SK-N-SH (cell line): ENCODE measurements around the gene CCDC88B. TPM values are rescaled to one million over a fixed set of nuclear protein-coding genes. Genes with fewer than 3 reads are reported as not detected.

Source experiments
- CTCF ChIA-PET: fragments of 300-600, 350-600 bp; formaldehyde crosslinking; extraction: SDS; loops from one replicate; lab custom pipeline; 2021; lab: Yijun Ruan, JAX
- POLR2A ChIA-PET: fragments of 350-600 bp; sonication (Branson Sonifier 250); formaldehyde crosslinking; extraction: SDS; loops from one replicate; lab custom pipeline; 2020; ENCODE audit warnings: antibody characterized with exemption, inconsistent platforms; lab: Yijun Ruan, JAX
- DNase-seq: peaks from one replicate; pipeline ENCODE4 v3.0.0; 2012
- H2AFZ ChIP-seq: fragments of 200-600 bp; sonication (generic); 2 replicates; pipeline ENCODE4 v1.8.1; 2016; ENCODE audit warnings: antibody characterized with exemption, mild to moderate bottlenecking, low read depth
- H3F3A ChIP-seq: fragments of 200-600 bp; sonication (generic); replicated peaks from 2 replicates; pipeline ENCODE3; 2016; ENCODE audit warnings: antibody characterized with exemption, mild to moderate bottlenecking; ENCODE audit not compliant: insufficient read depth
- H3K27ac ChIP-seq, 2 experiments: fragments of 200-500 bp in 1 of 2; fragments of 200-600 bp in 1 of 2; sonication (Bioruptor generic) in 1 of 2; sonication (generic), shearing (Covaris generic) in 1 of 2; 2 replicates each; pipeline versions ENCODE4 v1.5.1 to v1.6.1; 2014 to 2016; ENCODE audit warnings: low read depth in 2 of 2, inconsistent platforms in 1 of 2, low read length in 1 of 2, mild to moderate bottlenecking in 1 of 2, mixed read lengths in 1 of 2
- H3K27me3 ChIP-seq: fragments of 200-600 bp; sonication (generic), shearing (Covaris generic); 2 replicates; pipeline ENCODE4 v1.6.1; 2016; ENCODE audit warnings: mixed run types; ENCODE audit not compliant: insufficient read depth
- H3K36me3 ChIP-seq, 2 experiments: fragments of 200-500 bp in 1 of 2; fragments of 200-600 bp in 1 of 2; sonication (Bioruptor generic) in 1 of 2; sonication (generic) in 1 of 2; replicated peaks in 1 of 2; 2 replicates each; pipeline versions ENCODE3 to v1.5.1; 2014 to 2016; ENCODE audit warnings: low read length in 1 of 2, mild to moderate bottlenecking in 1 of 2; ENCODE audit not compliant: insufficient read depth in 2 of 2, control insufficient read depth in 1 of 2
- H3K4me1 ChIP-seq, 2 experiments: fragments of 200-500 bp in 1 of 2; fragments of 200-600 bp in 1 of 2; sonication (Bioruptor generic) in 1 of 2; sonication (generic), shearing (Covaris generic) in 1 of 2; 2 replicates each; pipeline versions ENCODE4 v1.5.1 to v1.6.1; 2014 to 2016; ENCODE audit warnings: low read depth in 1 of 2, low read length in 1 of 2, mixed run types in 1 of 2; ENCODE audit not compliant: insufficient read depth in 2 of 2, control insufficient read depth in 1 of 2
- H3K4me2 ChIP-seq: fragments of 200-600 bp; sonication (generic), shearing (Covaris generic); 2 replicates; pipeline ENCODE4 v1.6.1; 2017; ENCODE audit warnings: mixed run types
- H3K4me3 ChIP-seq, 2 experiments: fragments of 200-500 bp in 1 of 2; fragments of 200-600 bp in 1 of 2; sonication (Bioruptor generic) in 1 of 2; sonication (generic), shearing (Covaris generic) in 1 of 2; 2 replicates each; pipeline versions ENCODE4 v1.5.1 to v1.8.1; 2014 to 2016; ENCODE audit warnings: low read depth in 2 of 2, inconsistent platforms in 1 of 2, low read length in 1 of 2, mild to moderate bottlenecking in 1 of 2, mixed read lengths in 1 of 2, moderate library complexity in 1 of 2
- H3K79me2 ChIP-seq: fragments of 200-600 bp; sonication (generic); 2 replicates; pipeline ENCODE4 v1.8.1; 2017; ENCODE audit warnings: mild to moderate bottlenecking; ENCODE audit not compliant: insufficient read depth
- H3K9ac ChIP-seq: fragments of 200-600 bp; sonication (generic); 2 replicates; pipeline ENCODE4 v1.6.1; 2017; ENCODE audit warnings: mixed run types
- H3K9me2 ChIP-seq: fragments of 200-600 bp; sonication (generic); 2 replicates; pipeline ENCODE4 v1.6.1; 2017; ENCODE audit warnings: mixed run types
- H3K9me3 ChIP-seq: fragments of 200-600 bp; sonication (generic); 2 replicates; pipeline ENCODE4 v1.6.1; 2017; ENCODE audit warnings: mixed run types, mild to moderate bottlenecking, moderate library complexity
- H4K20me1 ChIP-seq: fragments of 200-600 bp; sonication (generic); 2 replicates; pipeline ENCODE4 v1.6.1; 2017; ENCODE audit warnings: mild to moderate bottlenecking, mixed run types; ENCODE audit not compliant: insufficient read depth
- EZH2phosphoT487 ChIP-seq: fragments of 200-600 bp; sonication (generic); IDR thresholded peaks from 2 replicates; pipeline ENCODE4 v1.6.1; 2017; ENCODE audit warnings: low read depth, mixed run types, mild to moderate bottlenecking, antibody characterized with exemption, moderate library complexity, borderline replicate concordance
- FOXJ3 ChIP-seq: sonication (generic); formaldehyde crosslinking; IDR thresholded peaks from 2 replicates; pipeline ENCODE4 v1.5.1; 2020; ENCODE audit warnings: mild to moderate bottlenecking, missing genetic modification reagents
- GATA2 ChIP-seq: sonication (generic); formaldehyde crosslinking; IDR thresholded peaks from 2 replicates; pipeline ENCODE4 v1.5.0; 2020; ENCODE audit warnings: mild to moderate bottlenecking, missing genetic modification reagents
- MXI1 ChIP-seq: IDR thresholded peaks from 2 replicates; pipeline ENCODE4 v1.6.1; 2012; ENCODE audit warnings: mild to moderate bottlenecking, low read depth, low read length, improper control_type of control experiment
- RCOR1 ChIP-seq: fragments of 150-350 bp; IDR thresholded peaks from 2 replicates; pipeline ENCODE4 v1.6.1; 2017; ENCODE audit warnings: antibody characterized with exemption, low read length
- RFX5 ChIP-seq: IDR thresholded peaks from 2 replicates; pipeline ENCODE4 v1.6.1; 2012; ENCODE audit warnings: mild to moderate bottlenecking, improper control_type of control experiment, low read length
- SMC3 ChIP-seq: IDR thresholded peaks from 2 replicates; pipeline ENCODE4 v1.6.1; 2012; ENCODE audit warnings: low read depth, low read length, improper control_type of control experiment
- TAF1 ChIP-seq: IDR thresholded peaks from 2 replicates; pipeline ENCODE4 v1.6.1; 2012; ENCODE audit warnings: low read depth, mild to moderate bottlenecking, low read length, moderate library complexity, borderline replicate concordance
- TCF12 ChIP-seq: IDR thresholded peaks from 2 replicates; pipeline ENCODE4 v1.4.0; 2012
- TEAD4 ChIP-seq: IDR thresholded peaks from 2 replicates; pipeline ENCODE4 v1.4.0; 2012; ENCODE audit warnings: mild to moderate bottlenecking, borderline replicate concordance; ENCODE audit not compliant: insufficient read depth
- WGBS: methylation state at CpG from one replicate; pipeline ENCODE4 v1.1.6; 2017; ENCODE audit warnings: low lambda C conversion rate; 5-methylcytosine and 5-hydroxymethylcytosine counted together
- polyA plus RNA-seq, 3 experiments: library from polyadenylated mRNA; depleted of rRNA; stranded (reverse); fragments of >200 nt; gene quantifications; 2 replicates each; pipeline ENCODE4 v1.2.3, GENCODE V29; 2012
- TF ChIP-seq, protein P1 (sequence below): IDR thresholded peaks from 2 replicates; pipeline ENCODE4 v1.4.0; 2012; ENCODE audit warnings: low read depth
- TF ChIP-seq, protein P2 (sequence below): IDR thresholded peaks from 2 replicates; pipeline ENCODE4; 2012
- TF ChIP-seq, protein P3 (sequence below): fragments of 150-350 bp; IDR thresholded peaks from 2 replicates; pipeline ENCODE4 v1.6.1; 2017; ENCODE audit warnings: antibody characterized with exemption, low read length, low read depth, borderline replicate concordance
- TF ChIP-seq, protein P4 (sequence below): fragments of 150-350 bp; IDR thresholded peaks from 2 replicates; pipeline ENCODE4 v1.6.1; 2016; ENCODE audit warnings: mild to moderate bottlenecking, low read depth, low read length
- TF ChIP-seq, protein P5 (sequence below): IDR thresholded peaks from 2 replicates; pipeline ENCODE4 v1.4.0; 2012; ENCODE audit warnings: low read depth, borderline replicate concordance
- TF ChIP-seq, protein P6 (sequence below): fragments of 200-600 bp; sonication (generic); IDR thresholded peaks from 2 replicates; pipeline ENCODE4 v1.6.1; 2017; ENCODE audit warnings: antibody characterized with exemption, mild to moderate bottlenecking, moderate library complexity

The CCDC88B gene
- polyA plus RNA-seq, 1 of the 3 experiments (the other 2 are of a cell fraction), result 3.4 TPM

DNA sequence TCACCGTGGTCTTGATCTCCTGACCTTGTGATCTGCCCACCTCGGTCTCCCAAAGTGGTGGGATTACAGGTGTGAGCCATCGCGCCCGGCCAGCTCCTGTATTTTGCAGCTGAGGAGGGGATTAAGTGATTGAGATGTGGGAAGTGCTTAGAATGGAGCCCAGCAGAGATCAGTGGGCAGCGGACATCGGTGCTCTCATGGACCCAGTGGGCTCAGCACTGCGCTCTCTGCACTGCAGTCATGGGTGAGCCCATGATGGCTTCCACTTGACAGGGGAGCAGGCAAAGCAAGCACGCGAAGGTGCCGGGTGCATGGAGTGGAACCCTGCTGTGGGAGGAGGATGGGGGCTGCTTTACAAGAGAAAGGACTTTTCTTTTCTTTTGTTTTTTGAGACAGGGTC lies 9.1 kb upstream of the CCDC88B start:
- no peak for DNase-seq
- ChIA-PET CTCF (interaction anchor here (0.8 to 2.0 kb wide), 5 partner anchors 11 to 59 kb away, joined by 3 to 9 read pairs (median 3); partner anchors contain the start of genes PRDX5 and TRMT112), POLR2A (no interaction called here)
- Histone ChIP-seq H3K9me3 (no peaks in the 10 kb centered on the region), H4K20me1 (no peaks in the 10 kb centered on the region), H3F3A (peaks cover 12% of the 10 kb centered on the region), H3K9me2 (no peaks in the 10 kb centered on the region), H3K36me3 (no peaks in the 10 kb centered on the region), H3K79me2 (no peaks in the 10 kb centered on the region), H2AFZ (no peak overlapping the region), H3K9ac (no peak overlapping the region), H3K4me3 (no peak overlapping the region), H3K27ac (no peak overlapping the region), H3K4me2 (no peak overlapping the region), H3K4me1 (peaks cover 4 to 6% of the 10 kb centered on the region in 2 experiments; a peak in 2 of 4 replicates), H3K27me3 (no peaks in the 10 kb centered on the region)
- TF ChIP-seq EZH2phosphoT487 (no peak), TAF1 (no peak), RCOR1 (no peak), TEAD4 (no peak), RFX5 (no peak), TCF12 (no peak), MXI1 (no peak)
- TF ChIP-seq, protein P1, sequence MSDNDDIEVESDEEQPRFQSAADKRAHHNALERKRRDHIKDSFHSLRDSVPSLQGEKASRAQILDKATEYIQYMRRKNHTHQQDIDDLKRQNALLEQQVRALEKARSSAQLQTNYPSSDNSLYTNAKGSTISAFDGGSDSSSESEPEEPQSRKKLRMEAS, result no peak
- TF ChIP-seq, protein P2, sequence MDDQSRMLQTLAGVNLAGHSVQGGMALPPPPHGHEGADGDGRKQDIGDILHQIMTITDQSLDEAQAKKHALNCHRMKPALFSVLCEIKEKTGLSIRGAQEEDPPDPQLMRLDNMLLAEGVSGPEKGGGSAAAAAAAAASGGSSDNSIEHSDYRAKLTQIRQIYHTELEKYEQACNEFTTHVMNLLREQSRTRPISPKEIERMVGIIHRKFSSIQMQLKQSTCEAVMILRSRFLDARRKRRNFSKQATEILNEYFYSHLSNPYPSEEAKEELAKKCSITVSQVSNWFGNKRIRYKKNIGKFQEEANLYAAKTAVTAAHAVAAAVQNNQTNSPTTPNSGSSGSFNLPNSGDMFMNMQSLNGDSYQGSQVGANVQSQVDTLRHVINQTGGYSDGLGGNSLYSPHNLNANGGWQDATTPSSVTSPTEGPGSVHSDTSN, result no peak
- TF ChIP-seq, protein P3, sequence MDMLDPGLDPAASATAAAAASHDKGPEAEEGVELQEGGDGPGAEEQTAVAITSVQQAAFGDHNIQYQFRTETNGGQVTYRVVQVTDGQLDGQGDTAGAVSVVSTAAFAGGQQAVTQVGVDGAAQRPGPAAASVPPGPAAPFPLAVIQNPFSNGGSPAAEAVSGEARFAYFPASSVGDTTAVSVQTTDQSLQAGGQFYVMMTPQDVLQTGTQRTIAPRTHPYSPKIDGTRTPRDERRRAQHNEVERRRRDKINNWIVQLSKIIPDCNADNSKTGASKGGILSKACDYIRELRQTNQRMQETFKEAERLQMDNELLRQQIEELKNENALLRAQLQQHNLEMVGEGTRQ, result no peak
- TF ChIP-seq, protein P4, sequence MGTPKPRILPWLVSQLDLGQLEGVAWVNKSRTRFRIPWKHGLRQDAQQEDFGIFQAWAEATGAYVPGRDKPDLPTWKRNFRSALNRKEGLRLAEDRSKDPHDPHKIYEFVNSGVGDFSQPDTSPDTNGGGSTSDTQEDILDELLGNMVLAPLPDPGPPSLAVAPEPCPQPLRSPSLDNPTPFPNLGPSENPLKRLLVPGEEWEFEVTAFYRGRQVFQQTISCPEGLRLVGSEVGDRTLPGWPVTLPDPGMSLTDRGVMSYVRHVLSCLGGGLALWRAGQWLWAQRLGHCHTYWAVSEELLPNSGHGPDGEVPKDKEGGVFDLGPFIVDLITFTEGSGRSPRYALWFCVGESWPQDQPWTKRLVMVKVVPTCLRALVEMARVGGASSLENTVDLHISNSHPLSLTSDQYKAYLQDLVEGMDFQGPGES, result no peak
- WGBS, result 89% methylated on average over 11 of the region's 11 CpGs

DNA sequence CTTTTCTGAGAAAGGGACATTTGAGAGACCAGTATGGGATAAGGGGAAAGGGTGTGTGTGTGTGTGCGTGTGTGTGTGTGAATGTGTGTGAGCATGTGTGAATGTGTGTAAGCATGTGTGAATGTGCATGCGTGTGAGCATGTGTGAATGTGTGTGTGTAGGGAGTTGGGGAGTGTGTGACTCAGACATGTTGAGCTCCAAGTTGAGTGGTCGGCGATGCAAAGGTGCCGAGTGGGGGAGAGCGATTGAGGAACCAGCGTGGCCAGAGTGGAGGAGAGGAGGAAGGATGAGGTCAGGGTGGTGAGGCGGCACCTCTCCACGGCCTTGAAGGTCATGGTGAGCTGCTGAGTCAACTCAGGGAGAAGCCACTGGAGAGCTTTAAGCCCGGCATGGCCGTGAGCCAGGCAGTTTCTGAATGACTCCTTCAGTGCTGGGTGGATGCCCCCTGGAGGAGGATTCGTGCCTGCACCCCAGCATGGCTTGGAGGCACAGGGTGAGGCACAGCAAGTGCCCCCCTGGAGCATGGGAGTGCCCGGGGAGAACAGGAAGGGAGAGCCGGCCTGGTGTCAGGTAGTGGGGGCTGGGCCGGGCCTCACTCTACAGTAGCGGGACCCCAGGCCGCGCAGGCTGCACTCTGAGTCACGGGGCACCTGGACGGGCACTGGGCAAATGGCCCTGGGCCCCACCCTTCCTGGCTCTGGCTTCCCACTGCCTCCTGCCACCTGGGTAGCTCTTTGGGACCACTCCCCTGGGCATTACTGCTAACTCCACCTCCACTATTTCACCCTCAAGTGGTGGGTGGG lies 8.2 kb upstream of the CCDC88B start:
- 46% methylated on average over 11 of the region's 20 CpGs for WGBS
- H3K4me2 ChIP-seq, result no peak overlapping the region
- no peaks in the 10 kb centered on the region for H3K36me3 ChIP-seq
- ChIA-PET CTCF (interaction anchor here (0.6 to 2.0 kb wide), 12 partner anchors 8 to 60 kb away, joined by 3 to 9 read pairs (median 3); partner anchors contain the start of genes ESRRA, PRDX5 and TRMT112), POLR2A (interaction anchor here (0.6 kb wide), 1 partner anchor 59 kb away, joined by 6 read pairs; no protein-coding TSS in a partner anchor)
- peak; percentile 65 for DNase-seq
- H3K9me3 ChIP-seq, result no peaks in the 10 kb centered on the region
- H3K4me3 ChIP-seq, result no peak overlapping the region
- no peaks in the 10 kb centered on the region for H4K20me1 ChIP-seq
- H3K27ac ChIP-seq, result no peak overlapping the region
- no peaks in the 10 kb centered on the region for H3K79me2 ChIP-seq
- no peaks in the 10 kb centered on the region for H3K9me2 ChIP-seq
- no peaks in the 10 kb centered on the region for H3K27me3 ChIP-seq
- H3K4me1 ChIP-seq, result peaks cover 4 to 6% of the 10 kb centered on the region in 2 experiments; a peak in 2 of 4 replicates
- peak overlapping the region; percentile 71; the same call in 1 of the 2 replicates for H2AFZ ChIP-seq
- H3K9ac ChIP-seq, result no peak overlapping the region
- H3F3A ChIP-seq, result peaks cover 12% of the 10 kb centered on the region
- TF ChIP-seq GATA2, result no peak
- TF ChIP-seq, protein P5, sequence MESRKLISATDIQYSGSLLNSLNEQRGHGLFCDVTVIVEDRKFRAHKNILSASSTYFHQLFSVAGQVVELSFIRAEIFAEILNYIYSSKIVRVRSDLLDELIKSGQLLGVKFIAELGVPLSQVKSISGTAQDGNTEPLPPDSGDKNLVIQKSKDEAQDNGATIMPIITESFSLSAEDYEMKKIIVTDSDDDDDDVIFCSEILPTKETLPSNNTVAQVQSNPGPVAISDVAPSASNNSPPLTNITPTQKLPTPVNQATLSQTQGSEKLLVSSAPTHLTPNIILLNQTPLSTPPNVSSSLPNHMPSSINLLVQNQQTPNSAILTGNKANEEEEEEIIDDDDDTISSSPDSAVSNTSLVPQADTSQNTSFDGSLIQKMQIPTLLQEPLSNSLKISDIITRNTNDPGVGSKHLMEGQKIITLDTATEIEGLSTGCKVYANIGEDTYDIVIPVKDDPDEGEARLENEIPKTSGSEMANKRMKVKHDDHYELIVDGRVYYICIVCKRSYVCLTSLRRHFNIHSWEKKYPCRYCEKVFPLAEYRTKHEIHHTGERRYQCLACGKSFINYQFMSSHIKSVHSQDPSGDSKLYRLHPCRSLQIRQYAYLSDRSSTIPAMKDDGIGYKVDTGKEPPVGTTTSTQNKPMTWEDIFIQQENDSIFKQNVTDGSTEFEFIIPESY, result no peak
- TF ChIP-seq, protein P6, sequence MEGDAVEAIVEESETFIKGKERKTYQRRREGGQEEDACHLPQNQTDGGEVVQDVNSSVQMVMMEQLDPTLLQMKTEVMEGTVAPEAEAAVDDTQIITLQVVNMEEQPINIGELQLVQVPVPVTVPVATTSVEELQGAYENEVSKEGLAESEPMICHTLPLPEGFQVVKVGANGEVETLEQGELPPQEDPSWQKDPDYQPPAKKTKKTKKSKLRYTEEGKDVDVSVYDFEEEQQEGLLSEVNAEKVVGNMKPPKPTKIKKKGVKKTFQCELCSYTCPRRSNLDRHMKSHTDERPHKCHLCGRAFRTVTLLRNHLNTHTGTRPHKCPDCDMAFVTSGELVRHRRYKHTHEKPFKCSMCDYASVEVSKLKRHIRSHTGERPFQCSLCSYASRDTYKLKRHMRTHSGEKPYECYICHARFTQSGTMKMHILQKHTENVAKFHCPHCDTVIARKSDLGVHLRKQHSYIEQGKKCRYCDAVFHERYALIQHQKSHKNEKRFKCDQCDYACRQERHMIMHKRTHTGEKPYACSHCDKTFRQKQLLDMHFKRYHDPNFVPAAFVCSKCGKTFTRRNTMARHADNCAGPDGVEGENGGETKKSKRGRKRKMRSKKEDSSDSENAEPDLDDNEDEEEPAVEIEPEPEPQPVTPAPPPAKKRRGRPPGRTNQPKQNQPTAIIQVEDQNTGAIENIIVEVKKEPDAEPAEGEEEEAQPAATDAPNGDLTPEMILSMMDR, result peak; percentile 72
- TF ChIP-seq SMC3, result peak; percentile 34
- TF ChIP-seq FOXJ3, result no peak
- TF ChIP-seq, protein P4, result no peak
